Heart right ventricle (tissue), 16 donors: ENCODE measurements around the gene C16orf54. TPM values are rescaled to one million over a fixed set of nuclear protein-coding genes. Genes with fewer than 3 reads are reported as not detected.
"Not testable (repeated sequence)": the region's sequence is repeated elsewhere in the genome, so short reads cannot be mapped to it uniquely, and the experiment has no call there.

ENCODE experiments used
- ATAC-seq, 8 donors: fragments of 200-7000 bp; cut with Tn5 transposase; one replicate each; pipeline ENCODE4 v1.9.1; 2020; ENCODE audit warnings: mild to moderate bottlenecking in 8 of 8, moderate library complexity in 8 of 8, moderate number of reproducible peaks in 1 of 8
- DNase-seq, 2 donors: peaks; one replicate each; pipeline ENCODE4 v3.0.0-alpha.2; 2020
- H3K27ac ChIP-seq, 10 donors: fragments of 200-600 bp; sonication (generic) in 2 of 10; one replicate each; pipeline versions ENCODE4 v1.5.0 to v1.8.0; 2020 to 2022; ENCODE audit warnings: mild to moderate bottlenecking in 3 of 10
- H3K27me3 ChIP-seq, 7 donors: fragments of 200-600 bp; one replicate each; pipeline ENCODE4 v1.8.0; 2021 to 2022; ENCODE audit warnings: mild to moderate bottlenecking in 2 of 7
- H3K36me3 ChIP-seq, 9 donors: fragments of 200-600 bp; sonication (generic) in 1 of 9; one replicate each; pipeline versions ENCODE4 v1.5.0 to v1.8.0; 2020 to 2022; ENCODE audit warnings: mild to moderate bottlenecking in 2 of 9
- H3K4me1 ChIP-seq, 9 donors: fragments of 200-600 bp; sonication (generic) in 1 of 9; one replicate each; pipeline versions ENCODE4 v1.5.0 to v1.8.0; 2020 to 2022; ENCODE audit warnings: mild to moderate bottlenecking in 4 of 9
- H3K4me3 ChIP-seq, 10 donors: fragments of 200-600 bp; sonication (generic) in 2 of 10; one replicate each; pipeline versions ENCODE4 v1.5.0 to v1.8.0; 2020 to 2022; ENCODE audit warnings: mild to moderate bottlenecking in 7 of 10, moderate library complexity in 2 of 10
- H3K9me3 ChIP-seq, 11 donors: fragments of 200-600 bp in 10 of 11; sonication (generic) in 2 of 11; one replicate each; pipeline versions ENCODE4 v1.5.0 to v1.8.0; 2013 to 2022; ENCODE audit warnings: mild to moderate bottlenecking in 2 of 11, control low read depth in 1 of 11, moderate library complexity in 1 of 11
- CTCF ChIP-seq, 9 donors: fragments of 200-600 bp; sonication (generic) in 2 of 9; IDR thresholded peaks; one replicate each; pipeline versions ENCODE4 v1.5.0 to v1.8.0; 2021 to 2022; ENCODE audit warnings: antibody characterized with exemption in 9 of 9, mild to moderate bottlenecking in 5 of 9, moderate library complexity in 1 of 9
- WGBS, 2 donors: extraction: QIAGEN DNeasy Blood & Tissue Kit; methylation state at CpG; one replicate each; pipeline ENCODE4 v1.1.7; 2013; ENCODE audit warnings: inconsistent platforms in 1 of 2; 5-methylcytosine and 5-hydroxymethylcytosine counted together
- intact Hi-C, 10 donors: fragments of 100-400 bp; cut with DNase I; formaldehyde crosslinking; loops; one replicate each; pipeline versions ENCODE4 v1.11.1 to v1.14.2; 2022
- polyA plus RNA-seq, 2 donors: library from polyadenylated mRNA; stranded (reverse); fragments of 200-250 nt; gene quantifications; one replicate each; pipeline ENCODE4 v1.2.3, GENCODE V29; 2013
- total RNA-seq, 10 donors: library from RNA; stranded (reverse); fragmentation: NEBNext Ultra II Directional in 3 of 10; extraction: Animal tissue kit (Norgen Biotek cat#: 25700) in 3 of 10; gene quantifications; one replicate each; pipeline versions ENCODE4 v1.2.1 to v1.2.4, GENCODE V29; 2021 to 2023
- donor health status: Arrhythmogenic right ventricular cardiomyopathy.
- donor health status: ischemic (EF 13 %, LVEDD 7.1; RV severe dilation, severe dysfunction).
- donor health status: healthy with polysubstance abuse.
- donor health status: DM: no; HTN: yes; CAD: no.
- donor health status: DM: no; HTN: no; CAD: no.
- donor health status: ischemic (EF 25% LVEDD 6.9; RV normal size, moderate dysfunction).
- donor health status: ischemic (EF 25% LVEDD 5.7; RV mildly dilated, moderate dysfunction).
- donor health status: healthy.
- donor health status: DM: yes; HTN: yes; CAD: no.
- donor health status: Ischemic cardiomyopathy.
- donor health status: ischemic (EF 35%, LVEDD 5.7; RV mildly dilated, moderate dysfunction).
- donor health status: nonischemic (EF 11% LVEDD 7.7; RV severe dilation, severe dysfunction).
- donor health status: DM: yes; HTN: yes; CAD: no.
- donor health status: PGD.
- donor health status: ischemic (EF 29% LVEDD 5.4; RV normal size, mild dysfunction).
- donor health status: nonischemic (EF 23%, LVEDD 6.1; RV moderate dilation, normal function).

C16orf54 gene
- total and polyA plus RNA-seq, 12 donors = 0.18 to 3.3 (median 0.53) TPM

DNA sequence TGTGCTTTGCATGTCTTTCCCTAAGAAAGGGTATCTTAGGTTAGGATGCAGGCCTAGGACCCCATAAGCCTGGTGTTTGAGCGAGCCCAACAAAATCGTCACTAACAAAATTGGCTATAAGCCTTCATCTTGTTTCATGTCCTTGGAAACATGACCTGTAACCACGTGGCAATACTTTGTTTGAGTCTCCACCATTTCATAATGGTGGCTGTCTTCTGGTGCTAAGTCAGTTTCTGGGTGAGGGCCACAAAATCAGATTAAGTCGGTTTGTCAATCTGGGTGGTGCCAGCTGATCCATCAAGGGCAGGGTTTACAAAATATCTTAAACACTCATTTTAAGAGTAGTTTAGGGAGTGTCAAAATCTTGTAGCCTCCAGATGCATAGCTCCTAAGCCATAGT, 33.0 kb downstream of the C16orf54 start:
- DNase-seq (no peak), ATAC-seq (no peak)
- Histone ChIP-seq H3K27me3 (no peaks in the 10 kb centered on the region), H3K4me1 (peaks cover 0 to 22% (median 0%) of the 10 kb centered on the region in 9 donors), H3K9me3 (no peaks in the 10 kb centered on the region), H3K36me3 (no peaks in the 10 kb centered on the region), H3K4me3 (no peak overlapping the region), H3K27ac (no peak overlapping the region)
- WGBS, 2 donors = 79 to 90% methylated on average over 4 of the region's 4 CpGs
- intact Hi-C loops = loop anchor here in 1 of 10 donors (10.0 kb wide), 1 partner anchor 62 kb away; the partner anchor contains the start of gene ZG16
- no peak for TF ChIP-seq CTCF (IDR thresholded peaks at IDR 0.05)

- intact Hi-C loops = loop anchor here in 1 of 10 donors (10.0 kb wide), 1 partner anchor 64 kb away; the partner anchor contains the start of gene ZG16
- DNase-seq (peak in 1 of 2 donors; percentile 21), ATAC-seq (peak in 7 of 8 donors; percentile 67 to 84 (median 74))
- Histone ChIP-seq H3K4me1 (peaks cover 0 to 22% (median 0%) of the 10 kb centered on the region in 9 donors), H3K27me3 (no peaks in the 10 kb centered on the region), H3K27ac (no peak overlapping the region), H3K9me3 (no peaks in the 10 kb centered on the region), H3K36me3 (no peaks in the 10 kb centered on the region), H3K4me3 (no peak overlapping the region)
- 43 to 51% methylated on average over 17 of the region's 17 CpGs for WGBS, 2 donors
- peak; percentile 22 to 69 (median 61) for TF ChIP-seq CTCF (IDR thresholded peaks at IDR 0.05)
Observed at GRCh38 chr16:29710227-29711219, 35.3 kb downstream of the C16orf54 start.

GRCh38 chr16:29709657-29710056, 36.1 kb downstream of the C16orf54 start:
- H3K4me3 ChIP-seq, DNase-seq, H3K9me3 ChIP-seq, H3K27ac ChIP-seq, H3K36me3 ChIP-seq, ATAC-seq, H3K27me3 ChIP-seq: not testable (repeated sequence)
- intact Hi-C loops = loop anchor here in 3 of 10 donors (10.0 kb wide), 3 partner anchors 65 to 295 kb away; partner anchors contain the start of gene ZG16 (in 1 of the 3)
- 57 to 70% methylated on average over 6 of the region's 6 CpGs for WGBS, 2 donors
- H3K4me1 ChIP-seq = peaks cover 0 to 22% (median 0%) of the 10 kb centered on the region in 9 donors

- H3K4me1 ChIP-seq = peaks cover 0 to 22% (median 0%) of the 10 kb centered on the region in 9 donors
- H3K27ac ChIP-seq = no peak overlapping the region
- H3K27me3 ChIP-seq = no peaks in the 10 kb centered on the region
- no peak overlapping the region for H3K4me3 ChIP-seq
- H3K9me3 ChIP-seq = no peaks in the 10 kb centered on the region
- TF ChIP-seq CTCF (IDR thresholded peaks at IDR 0.05) = no peak
- ATAC-seq = no peak
- no peaks in the 10 kb centered on the region for H3K36me3 ChIP-seq
- no peak for DNase-seq
- intact Hi-C loops = loop anchor here in 2 of 10 donors (10.0 kb wide), 2 partner anchors 136 to 296 kb away; no protein-coding TSS in a partner anchor
- WGBS, 2 donors = 49 to 71% methylated on average over 16 of the region's 16 CpGs
Observed at GRCh38 chr16:29708917-29709600, 36.7 kb downstream of the C16orf54 start.

DNA sequence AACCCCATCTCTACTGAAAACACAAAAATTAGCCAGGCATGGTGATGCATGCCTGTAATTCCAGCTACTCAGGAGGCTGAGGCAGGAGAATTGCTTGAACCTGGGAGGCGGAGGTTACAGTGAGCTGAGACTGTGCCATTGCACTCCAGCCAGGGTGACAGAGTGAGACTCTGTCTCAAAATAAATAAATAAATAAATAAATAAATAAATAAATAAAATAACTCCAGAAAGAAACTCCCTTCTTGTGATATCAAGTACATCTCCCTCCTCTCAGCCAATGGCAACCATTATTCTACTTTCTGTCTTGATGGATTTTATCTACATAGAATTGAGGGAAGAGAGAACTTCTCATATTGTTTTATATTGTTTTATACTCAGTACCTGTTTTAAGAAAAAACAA, 38.6 kb downstream of the C16orf54 start:
- H3K27me3 ChIP-seq, H3K27ac ChIP-seq, DNase-seq, H3K36me3 ChIP-seq, H3K4me3 ChIP-seq, H3K9me3 ChIP-seq, ATAC-seq: not testable (repeated sequence)
- 100% methylated on average over 1 of the region's 1 CpG for WGBS, 2 donors
- H3K4me1 ChIP-seq = peaks cover 0 to 28% (median 0%) of the 10 kb centered on the region in 9 donors
- intact Hi-C loops = loop anchor here in 2 of 10 donors (10.0 kb wide), 2 partner anchors 138 to 298 kb away; no protein-coding TSS in a partner anchor
